HEK293T (cell line): Measurements from ENCODE around the gene DNAJA1.

Experiments used
- BHLHE40 ChIP-seq: fragments of 450-650 bp; IDR thresholded peaks from 2 replicates; pipeline ENCODE4 v1.6.1; 2016; ENCODE audit warnings: mild to moderate bottlenecking, moderate library complexity, borderline replicate concordance
- FOXM1 ChIP-seq: fragments of 450-650 bp; IDR thresholded peaks from 2 replicates; pipeline ENCODE4 v1.6.1; 2017; ENCODE audit warnings: mild to moderate bottlenecking, borderline replicate concordance
- SP1 ChIP-seq: fragments of 450-650 bp; IDR thresholded peaks from 2 replicates; pipeline ENCODE4 v1.6.1; 2017
- SUZ12 ChIP-seq: fragments of 450-650 bp; IDR thresholded peaks from 2 replicates; pipeline ENCODE4 v1.6.1; 2016; ENCODE audit warnings: mild to moderate bottlenecking
- ZNF384 ChIP-seq: fragments of 450-650 bp; IDR thresholded peaks from 2 replicates; pipeline ENCODE4 v1.6.1; 2016

DNA sequence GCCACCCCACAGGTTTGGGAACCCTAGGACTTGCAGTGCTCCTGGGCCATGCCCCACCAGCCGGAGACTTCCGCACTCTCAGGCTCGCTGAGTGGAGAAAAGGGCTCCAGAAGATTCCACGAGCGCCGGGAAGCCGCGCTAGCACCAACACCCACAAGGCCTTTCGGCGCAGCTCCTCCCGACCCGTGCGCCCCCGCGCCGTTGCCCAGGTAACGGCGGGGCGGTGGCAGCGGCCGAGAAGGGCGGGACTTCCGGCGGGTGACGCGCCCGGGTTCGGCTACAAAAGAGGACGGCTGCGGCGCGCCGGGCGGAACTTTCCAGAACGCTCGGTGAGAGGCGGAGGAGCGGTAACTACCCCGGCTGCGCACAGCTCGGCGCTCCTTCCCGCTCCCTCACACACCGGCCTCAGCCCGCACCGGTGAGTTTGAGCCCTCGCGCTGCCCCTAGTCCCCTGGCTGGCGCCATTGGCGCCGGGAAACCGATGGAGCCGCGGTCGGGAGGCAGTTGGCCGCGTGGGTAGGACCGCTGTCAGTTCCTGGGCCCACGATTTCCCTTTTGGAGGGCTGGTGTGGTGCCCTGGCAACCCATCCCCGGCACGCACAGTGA lies at the start of gene DNAJA1:
- TF ChIP-seq SP1 (no peak), SUZ12 (no peak), ZNF384 (no peak), BHLHE40 (no peak), FOXM1 (no peak)
